ENCODE data around the gene GSTCD. TPM values are rescaled to one million over a fixed set of nuclear protein-coding genes. Genes with fewer than 3 reads are reported as not detected.

GSTCD gene
- total RNA-seq, 1 donor from 2014 or later = 13.9 TPM

DNA sequence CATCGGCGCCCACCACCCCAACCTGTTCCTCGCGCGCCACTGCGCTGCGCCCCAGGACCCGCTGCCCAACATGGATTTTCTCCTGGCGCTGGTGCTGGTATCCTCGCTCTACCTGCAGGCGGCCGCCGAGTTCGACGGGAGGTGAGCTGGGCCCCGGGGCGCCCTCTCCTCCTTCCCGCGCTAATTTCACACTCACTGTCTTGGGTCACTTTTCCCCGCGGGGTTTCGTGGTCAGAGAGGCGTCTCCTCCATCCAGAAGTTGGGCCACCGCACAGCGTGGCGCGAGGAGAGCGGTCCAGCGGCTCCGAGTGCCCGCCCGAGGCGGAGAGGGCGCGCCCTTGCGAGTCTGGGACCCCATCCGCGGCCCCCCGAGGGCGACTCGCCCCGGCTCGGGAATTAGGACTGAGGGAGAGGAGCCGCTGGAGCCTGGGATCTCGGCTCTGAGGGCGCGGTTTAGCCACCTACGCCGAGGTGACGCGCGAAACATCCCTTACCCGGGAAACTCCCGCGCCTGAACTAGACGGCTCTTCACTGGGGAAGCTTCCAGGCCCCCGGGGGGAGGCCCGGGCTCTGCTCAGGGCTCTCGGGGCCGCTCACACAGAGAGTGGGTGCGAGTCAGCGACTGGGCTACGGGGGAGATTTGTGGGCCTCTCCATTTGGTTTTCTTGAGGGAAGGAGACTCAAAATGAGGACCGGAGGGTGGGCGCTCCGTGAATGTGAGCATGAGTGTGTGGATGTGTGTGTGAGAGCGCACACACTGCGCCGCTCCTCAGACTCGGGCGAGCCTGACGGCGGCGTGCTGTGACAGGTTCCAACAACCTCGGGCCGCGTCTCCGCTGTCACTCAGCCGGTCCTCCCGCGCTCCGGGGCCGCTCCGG is 187.2 kb downstream of the GSTCD start:
- Mint-ChIP-seq H3K4me3 (ENCODE audit: unreplicated experiment) (peak overlapping the region; percentile 84), H3K36me3 (ENCODE audit: unreplicated experiment) (no peaks in the 10 kb centered on the region), H3K27me3 (ENCODE audit: unreplicated experiment) (peaks cover 12% of the 10 kb centered on the region), H3K9me3 (ENCODE audit: unreplicated experiment) (no peaks in the 10 kb centered on the region), H3K4me1 (ENCODE audit: low read depth, unreplicated experiment) (no peaks in the 10 kb centered on the region), H3K27ac (ENCODE audit: unreplicated experiment) (no peak overlapping the region)
- TF ChIP-seq, protein P1, sequence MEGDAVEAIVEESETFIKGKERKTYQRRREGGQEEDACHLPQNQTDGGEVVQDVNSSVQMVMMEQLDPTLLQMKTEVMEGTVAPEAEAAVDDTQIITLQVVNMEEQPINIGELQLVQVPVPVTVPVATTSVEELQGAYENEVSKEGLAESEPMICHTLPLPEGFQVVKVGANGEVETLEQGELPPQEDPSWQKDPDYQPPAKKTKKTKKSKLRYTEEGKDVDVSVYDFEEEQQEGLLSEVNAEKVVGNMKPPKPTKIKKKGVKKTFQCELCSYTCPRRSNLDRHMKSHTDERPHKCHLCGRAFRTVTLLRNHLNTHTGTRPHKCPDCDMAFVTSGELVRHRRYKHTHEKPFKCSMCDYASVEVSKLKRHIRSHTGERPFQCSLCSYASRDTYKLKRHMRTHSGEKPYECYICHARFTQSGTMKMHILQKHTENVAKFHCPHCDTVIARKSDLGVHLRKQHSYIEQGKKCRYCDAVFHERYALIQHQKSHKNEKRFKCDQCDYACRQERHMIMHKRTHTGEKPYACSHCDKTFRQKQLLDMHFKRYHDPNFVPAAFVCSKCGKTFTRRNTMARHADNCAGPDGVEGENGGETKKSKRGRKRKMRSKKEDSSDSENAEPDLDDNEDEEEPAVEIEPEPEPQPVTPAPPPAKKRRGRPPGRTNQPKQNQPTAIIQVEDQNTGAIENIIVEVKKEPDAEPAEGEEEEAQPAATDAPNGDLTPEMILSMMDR (IDR thresholded peaks at IDR 0.05; ENCODE audit: partially characterized antibody, unreplicated experiment) = no peak
- peak; percentile 58 for DNase-seq

GRCh38 chr4:105896461-105896942 is 187.9 kb downstream of the GSTCD start:
- no peaks in the 10 kb centered on the region for H3K9me3 Mint-ChIP-seq (ENCODE audit: unreplicated experiment)
- DNase-seq = no peak
- H3K27ac Mint-ChIP-seq (ENCODE audit: unreplicated experiment) = no peak overlapping the region
- H3K36me3 Mint-ChIP-seq (ENCODE audit: unreplicated experiment) = no peaks in the 10 kb centered on the region
- TF ChIP-seq, protein P1 (IDR thresholded peaks at IDR 0.05; ENCODE audit: partially characterized antibody, unreplicated experiment) = no peak
- H3K4me3 Mint-ChIP-seq (ENCODE audit: unreplicated experiment) = peak overlapping the region; percentile 84
- peaks cover 12% of the 10 kb centered on the region for H3K27me3 Mint-ChIP-seq (ENCODE audit: unreplicated experiment)
- no peaks in the 10 kb centered on the region for H3K4me1 Mint-ChIP-seq (ENCODE audit: low read depth, unreplicated experiment)

Other genes with a start within 250 kb of the GSTCD start
- 27.0 TPM for gene PPA2, start 234.7 kb upstream of the GSTCD start, total RNA-seq (ENCODE audit: unreplicated experiment)
- gene ARHGEF38, start 156.2 kb upstream of the GSTCD start, total RNA-seq (ENCODE audit: unreplicated experiment) = not detected
- gene INTS12, start 95 bp upstream of the GSTCD start, total RNA-seq (ENCODE audit: unreplicated experiment) = 23.5 TPM
- gene NPNT, start 186.7 kb downstream of the GSTCD start, total RNA-seq (ENCODE audit: unreplicated experiment) = not detected